T-helper 1 cell treated with Interleukin-12 subunit alpha and Interleukin-12 subunit beta and Interleukin-4 antibody, amounts not matched to agents 30 μg/mL and 1 μg/mL, for 36 hours (primary cell): ENCODE data around the gene SYNC.
A peak's percentile ranks its signal among the peaks of the same experiment; 100 is the strongest.
"Not testable (repeated sequence)": the region's sequence is repeated elsewhere in the genome, so short reads cannot be mapped to it uniquely, and the experiment has no call there.

Experiments
- H3K27ac Mint-ChIP-seq: one replicate; pipeline ENCODE4 v1.8.0; 2021; ENCODE audit warnings: mild to moderate bottlenecking, mixed read lengths
- H3K27me3 Mint-ChIP-seq: one replicate; pipeline ENCODE4 v1.8.0; 2021; ENCODE audit warnings: low read depth, mixed read lengths
- H3K36me3 Mint-ChIP-seq: one replicate; pipeline ENCODE4 v1.8.0; 2021; ENCODE audit warnings: low read depth, mixed read lengths
- H3K4me1 Mint-ChIP-seq: one replicate; pipeline ENCODE4 v1.8.0; 2021; ENCODE audit warnings: low read depth, mixed read lengths
- H3K4me3 Mint-ChIP-seq: one replicate; pipeline ENCODE4 v1.8.0; 2021; ENCODE audit warnings: mild to moderate bottlenecking, moderate library complexity, mixed read lengths
- H3K9me3 Mint-ChIP-seq: one replicate; pipeline ENCODE4 v1.8.0; 2021; ENCODE audit warnings: mixed read lengths

Gene SYNC

GRCh38 chr1:32713081-32713480 lies 10.5 kb upstream of the SYNC start:
- no peaks in the 10 kb centered on the region for H3K36me3 Mint-ChIP-seq
- peak overlapping the region; percentile 10 for H3K4me3 Mint-ChIP-seq
- no peaks in the 10 kb centered on the region for H3K9me3 Mint-ChIP-seq
- no peak overlapping the region for H3K27ac Mint-ChIP-seq
- H3K4me1 Mint-ChIP-seq, result peaks cover 7% of the 10 kb centered on the region
- H3K27me3 Mint-ChIP-seq, result no peaks in the 10 kb centered on the region

GRCh38 chr1:32711221-32711620 lies 8.7 kb upstream of the SYNC start:
- not testable (repeated sequence) for H3K9me3 Mint-ChIP-seq, H3K36me3 Mint-ChIP-seq, H3K4me1 Mint-ChIP-seq, H3K27ac Mint-ChIP-seq, H3K27me3 Mint-ChIP-seq, H3K4me3 Mint-ChIP-seq

DNA sequence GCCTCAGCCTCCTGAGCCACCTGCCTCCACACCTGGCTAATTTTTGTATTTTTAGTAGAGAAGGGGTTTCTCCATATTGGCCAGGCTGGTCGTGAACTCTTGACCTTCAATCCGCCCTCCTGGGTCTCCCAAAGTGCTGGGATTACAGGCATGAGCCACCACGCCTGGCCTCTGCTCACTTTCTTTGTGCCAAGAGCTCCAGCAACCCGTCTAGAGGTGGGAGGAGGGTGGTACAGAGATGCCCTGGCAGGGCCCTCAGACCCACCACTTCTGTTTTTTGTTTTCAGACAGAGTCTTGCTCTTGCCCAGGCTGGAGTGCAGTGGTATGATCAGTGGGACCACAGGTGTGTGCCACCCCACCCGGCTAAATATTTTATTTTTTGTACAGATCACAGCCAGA lies 6.9 kb upstream of the SYNC start:
- H3K27me3 Mint-ChIP-seq, result peaks cover 19% of the 10 kb centered on the region
- H3K27ac Mint-ChIP-seq, result no peak overlapping the region
- H3K36me3 Mint-ChIP-seq, result no peaks in the 10 kb centered on the region
- no peaks in the 10 kb centered on the region for H3K4me1 Mint-ChIP-seq
- H3K9me3 Mint-ChIP-seq, result no peaks in the 10 kb centered on the region
- no peak overlapping the region for H3K4me3 Mint-ChIP-seq

GRCh38 chr1:32709075-32709474 lies 6.5 kb upstream of the SYNC start:
- no peaks in the 10 kb centered on the region for H3K36me3 Mint-ChIP-seq
- no peaks in the 10 kb centered on the region for H3K9me3 Mint-ChIP-seq
- no peak overlapping the region for H3K27ac Mint-ChIP-seq
- no peaks in the 10 kb centered on the region for H3K4me1 Mint-ChIP-seq
- no peak overlapping the region for H3K4me3 Mint-ChIP-seq
- H3K27me3 Mint-ChIP-seq, result peaks cover 23% of the 10 kb centered on the region

GRCh38 chr1:32706491-32706890 lies 3.9 kb upstream of the SYNC start:
- H3K4me3 Mint-ChIP-seq, result no peak overlapping the region
- no peaks in the 10 kb centered on the region for H3K9me3 Mint-ChIP-seq
- H3K36me3 Mint-ChIP-seq, result no peaks in the 10 kb centered on the region
- H3K4me1 Mint-ChIP-seq, result peaks cover 12% of the 10 kb centered on the region
- peaks cover 40% of the 10 kb centered on the region for H3K27me3 Mint-ChIP-seq
- H3K27ac Mint-ChIP-seq, result no peak overlapping the region

GRCh38 chr1:32705516-32705915 lies 2.9 kb upstream of the SYNC start:
- peaks cover 12% of the 10 kb centered on the region for H3K4me1 Mint-ChIP-seq
- no peaks in the 10 kb centered on the region for H3K36me3 Mint-ChIP-seq
- H3K27ac Mint-ChIP-seq, result no peak overlapping the region
- H3K27me3 Mint-ChIP-seq, result peaks cover 48% of the 10 kb centered on the region
- no peaks in the 10 kb centered on the region for H3K9me3 Mint-ChIP-seq
- no peak overlapping the region for H3K4me3 Mint-ChIP-seq

DNA sequence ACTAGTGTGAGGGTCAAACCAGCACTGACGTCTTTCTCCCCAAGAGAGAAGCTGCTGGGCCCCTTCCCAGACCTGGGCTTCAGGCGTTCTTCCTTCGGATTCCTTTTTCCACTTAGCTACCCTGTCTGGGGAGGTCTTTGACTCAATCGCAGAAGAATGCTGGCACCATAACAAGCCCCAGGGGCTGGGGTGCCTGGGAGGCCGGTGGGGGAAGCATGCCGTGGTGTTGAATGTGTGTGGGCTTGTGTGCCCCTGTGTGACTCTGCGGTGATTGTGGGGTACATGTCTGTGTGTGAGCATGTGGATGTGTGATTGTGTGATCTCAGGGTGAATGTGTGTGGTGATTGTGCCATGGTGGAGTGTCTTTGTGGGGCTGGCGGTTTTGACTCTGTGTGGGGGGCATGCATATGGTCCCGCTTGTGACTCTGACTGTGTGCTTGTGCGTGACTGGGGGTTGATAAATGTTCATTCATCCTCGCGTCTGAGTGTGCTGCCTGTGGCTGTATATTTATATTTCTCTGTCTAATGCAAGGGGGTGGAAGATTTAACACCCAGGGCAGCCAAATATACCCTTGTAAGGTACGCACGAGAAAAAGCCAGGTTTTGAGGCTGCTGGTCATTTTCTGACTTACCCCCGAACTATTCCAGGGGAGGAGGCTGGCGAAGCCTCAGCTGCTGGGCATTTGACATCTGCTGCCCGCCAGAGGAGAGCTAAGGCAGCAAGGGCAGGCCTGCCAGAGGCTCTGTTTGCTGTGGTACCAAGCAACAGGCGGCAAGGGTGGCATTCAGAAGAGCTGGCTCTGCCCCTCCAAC lies 1.1 kb upstream of the SYNC start:
- Mint-ChIP-seq H3K27ac (no peak overlapping the region), H3K4me1 (peaks cover 12% of the 10 kb centered on the region), H3K4me3 (peak overlapping the region; percentile 30), H3K27me3 (peaks cover 60% of the 10 kb centered on the region), H3K36me3 (no peaks in the 10 kb centered on the region), H3K9me3 (no peaks in the 10 kb centered on the region)

- peaks cover 60% of the 10 kb centered on the region for H3K27me3 Mint-ChIP-seq
Measured at GRCh38 chr1:32701951-32702598, 495 bp downstream of the SYNC start.

GRCh38 chr1:32701421-32701911 lies 1.1 kb downstream of the SYNC start:
- Mint-ChIP-seq H3K27ac (no peak overlapping the region), H3K9me3 (no peaks in the 10 kb centered on the region), H3K4me1 (peaks cover 12% of the 10 kb centered on the region), H3K36me3 (no peaks in the 10 kb centered on the region), H3K27me3 (peaks cover 56% of the 10 kb centered on the region), H3K4me3 (peak overlapping the region; percentile 25)

More at GRCh38 chr1:32701951-32702598, 495 bp downstream of the SYNC start:
- Mint-ChIP-seq H3K36me3 (no peaks in the 10 kb centered on the region), H3K9me3 (no peaks in the 10 kb centered on the region), H3K4me3 (peak overlapping the region; percentile 25), H3K27ac (no peak overlapping the region), H3K4me1 (peaks cover 12% of the 10 kb centered on the region)

DNA sequence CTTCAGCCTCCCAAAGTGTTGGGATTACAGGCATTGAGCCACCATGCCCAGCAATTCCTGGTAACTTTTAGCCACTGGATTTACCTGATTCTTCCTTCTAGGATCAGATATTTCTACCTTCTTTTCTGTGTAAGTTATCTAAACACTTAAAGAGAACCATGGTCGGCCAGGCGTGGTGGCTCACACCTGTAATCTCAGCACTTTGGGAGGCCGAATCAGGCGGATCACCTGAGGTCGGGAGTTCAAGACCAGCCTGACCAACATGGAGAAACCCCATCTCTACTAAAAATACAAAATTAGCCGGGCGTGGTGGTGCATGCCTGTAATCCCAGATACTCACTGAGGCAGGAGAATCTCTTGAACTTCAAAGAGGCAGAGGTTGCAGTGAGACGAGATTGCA lies 5.6 kb downstream of the SYNC start:
- not testable (repeated sequence) for H3K36me3 Mint-ChIP-seq, H3K4me3 Mint-ChIP-seq, H3K9me3 Mint-ChIP-seq, H3K27ac Mint-ChIP-seq, H3K4me1 Mint-ChIP-seq
- H3K27me3 Mint-ChIP-seq, result peaks cover 25% of the 10 kb centered on the region

DNA sequence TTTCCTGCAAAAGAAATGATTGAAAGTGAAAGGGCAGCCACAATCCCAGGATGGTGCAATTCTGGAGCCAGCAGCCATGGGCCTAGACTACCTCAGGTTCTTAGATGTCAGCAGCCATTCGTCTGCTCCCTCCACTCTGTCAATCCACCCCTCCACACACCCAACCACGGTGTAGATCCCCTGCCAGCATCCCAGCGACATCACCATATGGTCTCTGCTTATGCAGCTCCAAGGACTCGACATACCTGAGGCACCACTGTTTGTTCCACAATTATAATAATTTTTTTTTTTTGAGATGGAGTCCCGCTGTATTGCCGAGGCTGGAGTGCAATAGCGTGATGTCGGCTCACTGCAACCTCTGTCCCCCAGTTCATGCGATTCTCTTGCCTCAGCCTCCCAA lies 6.5 kb downstream of the SYNC start:
- no peaks in the 10 kb centered on the region for H3K36me3 Mint-ChIP-seq
- H3K4me3 Mint-ChIP-seq, result no peak overlapping the region
- no peaks in the 10 kb centered on the region for H3K9me3 Mint-ChIP-seq
- H3K27me3 Mint-ChIP-seq, result peaks cover 15% of the 10 kb centered on the region
- H3K27ac Mint-ChIP-seq, result no peak overlapping the region
- peaks cover 3% of the 10 kb centered on the region for H3K4me1 Mint-ChIP-seq

- Mint-ChIP-seq H3K4me3 (no peak overlapping the region), H3K27me3 (peaks cover 9% of the 10 kb centered on the region), H3K9me3 (no peaks in the 10 kb centered on the region), H3K36me3 (no peaks in the 10 kb centered on the region), H3K4me1 (peaks cover 3% of the 10 kb centered on the region), H3K27ac (no peak overlapping the region)
Measured at GRCh38 chr1:32695098-32695904, 7.3 kb downstream of the SYNC start.

GRCh38 chr1:32693455-32694174 lies 9.0 kb downstream of the SYNC start:
- Mint-ChIP-seq H3K36me3 (no peaks in the 10 kb centered on the region), H3K9me3 (no peaks in the 10 kb centered on the region), H3K4me3 (no peak overlapping the region), H3K4me1 (peaks cover 3% of the 10 kb centered on the region), H3K27ac (no peak overlapping the region), H3K27me3 (no peaks in the 10 kb centered on the region)

- Mint-ChIP-seq H3K9me3 (no peaks in the 10 kb centered on the region), H3K36me3 (peaks cover 17% of the 10 kb centered on the region), H3K4me1 (peaks cover 2% of the 10 kb centered on the region), H3K4me3 (no peak overlapping the region), H3K27me3 (no peaks in the 10 kb centered on the region), H3K27ac (no peak overlapping the region)
Measured at GRCh38 chr1:32686387-32686786, 16.2 kb downstream of the SYNC start.
